GM23338 (cell line): ENCODE data around the gene PSMA7.

ENCODE experiments used
- CREB1 ChIP-seq: fragments of 250-450 bp; sonication (Bioruptor Pico); IDR thresholded peaks from 2 replicates; pipeline ENCODE4 v1.5.0; 2020; ENCODE audit warnings: low read depth, mild to moderate bottlenecking, moderate library complexity
- EZH2 ChIP-seq: fragments of 200-600 bp; sonication (generic); IDR thresholded peaks from one replicate; pipeline ENCODE4 v1.8.0; 2017; ENCODE audit warnings: antibody characterized with exemption, mild to moderate bottlenecking, low read depth; ENCODE audit not compliant: unreplicated experiment
- EZH2phosphoT487 ChIP-seq: fragments of 200-600 bp; sonication (generic); IDR thresholded peaks from one replicate; pipeline ENCODE4 v1.8.1; 2018; ENCODE audit warnings: antibody characterized with exemption; ENCODE audit not compliant: unreplicated experiment
- JUNB ChIP-seq: IDR thresholded peaks from one replicate; pipeline ENCODE4 v1.6.1; 2016; ENCODE audit warnings: antibody characterized with exemption; ENCODE audit not compliant: unreplicated experiment
- NANOG ChIP-seq: IDR thresholded peaks from 2 replicates; pipeline ENCODE4 v1.6.1; 2016; ENCODE audit warnings: antibody characterized with exemption, borderline replicate concordance
- POLR2AphosphoS5 ChIP-seq: IDR thresholded peaks from 2 replicates; pipeline ENCODE4 v1.6.1; 2016; ENCODE audit warnings: antibody characterized with exemption, low read depth
- REST ChIP-seq: IDR thresholded peaks from one replicate; pipeline ENCODE4 v1.6.1; 2018; ENCODE audit warnings: antibody characterized with exemption; ENCODE audit not compliant: unreplicated experiment
- STAT1 ChIP-seq: IDR thresholded peaks from one replicate; pipeline ENCODE4 v1.6.1; 2016; ENCODE audit warnings: antibody characterized with exemption; ENCODE audit not compliant: unreplicated experiment
- ZNF114 ChIP-seq: fragments of 250-450 bp; sonication (Bioruptor Pico); IDR thresholded peaks from 2 replicates; pipeline ENCODE4 v1.5.0; 2020; ENCODE audit warnings: mild to moderate bottlenecking, moderate library complexity
- ZNF331 ChIP-seq: fragments of 250-450 bp; sonication (Bioruptor Pico); IDR thresholded peaks from 2 replicates; pipeline ENCODE4 v1.5.0; 2020; ENCODE audit warnings: low read depth, mild to moderate bottlenecking, moderate library complexity
- ZNF462 ChIP-seq: fragments of 250-450 bp; sonication (Bioruptor Pico); IDR thresholded peaks from 2 replicates; pipeline ENCODE4 v1.5.0; 2020; ENCODE audit warnings: mild to moderate bottlenecking, moderate library complexity
- TF ChIP-seq, protein P1 (sequence below), 2 experiments: fragments of 200-600 bp in 1 of 2; sonication (generic) in 1 of 2; conservative IDR thresholded peaks; 2 replicates each; pipeline versions ENCODE4 v1.5.1 to v1.6.1; 2016 to 2017; ENCODE audit warnings: antibody characterized with exemption in 2 of 2, low read depth in 2 of 2, mild to moderate bottlenecking in 2 of 2, moderate library complexity in 1 of 2
- TF ChIP-seq, protein P2 (sequence below): IDR thresholded peaks from 2 replicates; pipeline ENCODE4 v1.6.1; 2016; ENCODE audit warnings: antibody characterized with exemption

DNA sequence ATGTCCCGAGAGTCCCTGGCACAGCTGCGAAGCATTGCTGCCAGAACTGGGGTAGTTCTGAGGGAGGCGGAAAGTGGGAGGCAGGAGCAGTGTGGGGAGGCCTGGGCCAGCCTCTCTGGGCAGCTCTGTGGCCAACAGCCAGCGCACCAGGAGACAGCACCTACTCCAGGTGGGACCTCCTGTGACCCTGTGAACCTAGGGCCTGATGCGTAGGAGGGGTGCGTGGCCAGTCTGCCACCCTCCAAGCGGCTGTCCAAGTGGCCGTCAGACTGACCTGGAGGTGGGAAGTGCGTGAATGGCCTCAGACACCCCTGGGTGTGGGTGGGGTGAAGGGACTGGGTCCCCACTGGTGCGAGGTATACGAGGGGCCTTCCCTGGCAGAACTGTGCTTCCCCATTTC is 15.9 kb upstream of the PSMA7 start:
- TF ChIP-seq EZH2: no peak
- TF ChIP-seq POLR2AphosphoS5: no peak
- TF ChIP-seq, protein P1, sequence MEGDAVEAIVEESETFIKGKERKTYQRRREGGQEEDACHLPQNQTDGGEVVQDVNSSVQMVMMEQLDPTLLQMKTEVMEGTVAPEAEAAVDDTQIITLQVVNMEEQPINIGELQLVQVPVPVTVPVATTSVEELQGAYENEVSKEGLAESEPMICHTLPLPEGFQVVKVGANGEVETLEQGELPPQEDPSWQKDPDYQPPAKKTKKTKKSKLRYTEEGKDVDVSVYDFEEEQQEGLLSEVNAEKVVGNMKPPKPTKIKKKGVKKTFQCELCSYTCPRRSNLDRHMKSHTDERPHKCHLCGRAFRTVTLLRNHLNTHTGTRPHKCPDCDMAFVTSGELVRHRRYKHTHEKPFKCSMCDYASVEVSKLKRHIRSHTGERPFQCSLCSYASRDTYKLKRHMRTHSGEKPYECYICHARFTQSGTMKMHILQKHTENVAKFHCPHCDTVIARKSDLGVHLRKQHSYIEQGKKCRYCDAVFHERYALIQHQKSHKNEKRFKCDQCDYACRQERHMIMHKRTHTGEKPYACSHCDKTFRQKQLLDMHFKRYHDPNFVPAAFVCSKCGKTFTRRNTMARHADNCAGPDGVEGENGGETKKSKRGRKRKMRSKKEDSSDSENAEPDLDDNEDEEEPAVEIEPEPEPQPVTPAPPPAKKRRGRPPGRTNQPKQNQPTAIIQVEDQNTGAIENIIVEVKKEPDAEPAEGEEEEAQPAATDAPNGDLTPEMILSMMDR (conservative IDR thresholded peaks at IDR 0.05; ENCODE audit: low read depth in 2 of 2): no peak
- no peak for TF ChIP-seq EZH2phosphoT487
- no peak for TF ChIP-seq ZNF114 (CRISPR knock-in tag)
- TF ChIP-seq REST: no peak
- TF ChIP-seq, protein P2, sequence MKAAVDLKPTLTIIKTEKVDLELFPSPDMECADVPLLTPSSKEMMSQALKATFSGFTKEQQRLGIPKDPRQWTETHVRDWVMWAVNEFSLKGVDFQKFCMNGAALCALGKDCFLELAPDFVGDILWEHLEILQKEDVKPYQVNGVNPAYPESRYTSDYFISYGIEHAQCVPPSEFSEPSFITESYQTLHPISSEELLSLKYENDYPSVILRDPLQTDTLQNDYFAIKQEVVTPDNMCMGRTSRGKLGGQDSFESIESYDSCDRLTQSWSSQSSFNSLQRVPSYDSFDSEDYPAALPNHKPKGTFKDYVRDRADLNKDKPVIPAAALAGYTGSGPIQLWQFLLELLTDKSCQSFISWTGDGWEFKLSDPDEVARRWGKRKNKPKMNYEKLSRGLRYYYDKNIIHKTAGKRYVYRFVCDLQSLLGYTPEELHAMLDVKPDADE: no peak
- TF ChIP-seq ZNF462 (CRISPR knock-in tag): no peak
- TF ChIP-seq CREB1 (CRISPR knock-in tag): no peak
- TF ChIP-seq JUNB: no peak
- no peak for TF ChIP-seq ZNF331 (CRISPR knock-in tag)
- no peak for TF ChIP-seq NANOG
- TF ChIP-seq STAT1: no peak
